Neural cell (in vitro differentiated cells): ENCODE results near the gene CST9. TPM values are rescaled to one million over a fixed set of nuclear protein-coding genes. Genes with fewer than 3 reads are reported as not detected.

Experiments
- H2AFZ ChIP-seq: fragments of 200-600, 300-800 bp; sonication (generic), shearing (Covaris generic); 2 replicates; pipeline ENCODE4 v1.6.0; 2014; ENCODE audit warnings: low read depth, mild to moderate bottlenecking, antibody characterized with exemption, low read length, moderate library complexity
- H3F3A ChIP-seq: fragments of 200-600 bp; shearing (Covaris generic); 2 replicates; pipeline ENCODE4 v1.6.1; 2016; ENCODE audit warnings: mild to moderate bottlenecking, moderate library complexity, mixed read lengths, antibody characterized with exemption, low read length; ENCODE audit not compliant: insufficient read depth, poor library complexity, severe bottlenecking
- H3K27ac ChIP-seq: fragments of 200-600, 300-800 bp; sonication (generic), shearing (Covaris generic); 2 replicates; pipeline ENCODE4 v1.5.1; 2014; ENCODE audit warnings: mild to moderate bottlenecking, low read length, moderate library complexity
- H3K27me3 ChIP-seq: fragments of 300-800, 200-600 bp; sonication (generic), shearing (Covaris generic); 2 replicates; pipeline ENCODE4 v1.6.0; 2014; ENCODE audit warnings: mild to moderate bottlenecking, low read depth, low read length, moderate library complexity; ENCODE audit not compliant: insufficient read depth
- H3K36me3 ChIP-seq: fragments of 300-800, 200-600 bp; sonication (generic), shearing (Covaris generic); 2 replicates; pipeline ENCODE4 v1.5.1; 2014; ENCODE audit warnings: mild to moderate bottlenecking, antibody characterized with exemption, low read length, moderate library complexity; ENCODE audit not compliant: insufficient read depth
- H3K4me2 ChIP-seq: fragments of 300-800, 200-600 bp; sonication (generic), shearing (Covaris generic); 2 replicates; pipeline ENCODE4 v1.6.0; 2014; ENCODE audit warnings: mild to moderate bottlenecking, low read length
- H3K4me3 ChIP-seq: fragments of 300-800, 200-600 bp; sonication (generic), shearing (Covaris generic); 2 replicates; pipeline ENCODE4 v1.5.1; 2014; ENCODE audit warnings: mild to moderate bottlenecking, low read length, moderate library complexity
- H3K79me2 ChIP-seq: fragments of 200-600 bp; shearing (Covaris generic); replicated peaks from 2 replicates; pipeline ENCODE4 v1.6.0; 2014; ENCODE audit warnings: mild to moderate bottlenecking, low read length, moderate library complexity; ENCODE audit not compliant: insufficient read depth
- H3K9ac ChIP-seq: fragments of 300-800, 200-600 bp; sonication (generic), shearing (Covaris generic); 2 replicates; pipeline ENCODE4 v1.6.1; 2016; ENCODE audit warnings: mild to moderate bottlenecking, low read length, mixed read lengths
- H3K9me2 ChIP-seq: fragments of 200-600 bp; shearing (Covaris generic); 2 replicates; pipeline ENCODE4 v1.6.1; 2016; ENCODE audit warnings: mild to moderate bottlenecking, low read length, mixed read lengths; ENCODE audit not compliant: insufficient read depth
- H3K9me3 ChIP-seq: fragments of 200-600, 300-800 bp; sonication (generic), shearing (Covaris generic); 2 replicates; pipeline ENCODE4 v1.6.1; 2016; ENCODE audit warnings: mild to moderate bottlenecking, mixed run types, low read length, moderate library complexity, mixed read lengths
- H4K20me1 ChIP-seq: fragments of 200-600 bp; shearing (Covaris generic); 2 replicates; pipeline ENCODE4 v1.6.1; 2016; ENCODE audit warnings: mild to moderate bottlenecking, mixed run types; ENCODE audit not compliant: insufficient read depth
- EP300 ChIP-seq: fragments of 450-650 bp; conservative IDR thresholded peaks from 2 replicates; pipeline ENCODE4 v1.6.1; 2014; ENCODE audit warnings: antibody characterized with exemption, mild to moderate bottlenecking, moderate library complexity; ENCODE audit not compliant: poor library complexity, severe bottlenecking
- EZH2 ChIP-seq: fragments of 200-600, 300-800 bp; shearing (Covaris generic), sonication (generic); IDR thresholded peaks from 2 replicates; pipeline ENCODE4 v1.6.1; 2014; ENCODE audit warnings: antibody characterized with exemption, low read length, borderline replicate concordance, mild to moderate bottlenecking; ENCODE audit not compliant: insufficient read depth, poor library complexity, severe bottlenecking
- MXI1 ChIP-seq: fragments of 450-650 bp; conservative IDR thresholded peaks from 2 replicates; pipeline ENCODE4 v1.6.1; 2014; ENCODE audit warnings: antibody characterized with exemption, mild to moderate bottlenecking; ENCODE audit not compliant: poor library complexity, severe bottlenecking
- POLR2AphosphoS5 ChIP-seq: IDR thresholded peaks from 2 replicates; pipeline ENCODE4 v1.6.1; 2012
- RAD21 ChIP-seq: fragments of 450-650 bp; conservative IDR thresholded peaks from 2 replicates; pipeline ENCODE4 v1.6.1; 2014; ENCODE audit warnings: antibody characterized with exemption, mild to moderate bottlenecking, moderate library complexity
- REST ChIP-seq: IDR thresholded peaks from 2 replicates; pipeline ENCODE4 v1.6.1; 2012; ENCODE audit warnings: borderline replicate concordance
- SMC3 ChIP-seq: fragments of 450-650 bp; conservative IDR thresholded peaks from 2 replicates; pipeline ENCODE4 v1.6.1; 2014; ENCODE audit warnings: antibody characterized with exemption, mild to moderate bottlenecking, moderate library complexity; ENCODE audit not compliant: poor library complexity
- TAF1 ChIP-seq: IDR thresholded peaks from 2 replicates; pipeline ENCODE4 v1.6.1; 2012; ENCODE audit warnings: low read depth
- polyA plus RNA-seq: library from polyadenylated mRNA; depleted of rRNA; stranded (reverse); fragments of >200 nt; gene quantifications from 2 replicates; pipeline ENCODE4 v1.2.3, GENCODE V29; 2014
- TF ChIP-seq, protein P1 (sequence below): fragments of 450-650 bp; IDR thresholded peaks from 2 replicates; pipeline ENCODE4 v1.5.1; 2014; ENCODE audit warnings: antibody characterized with exemption, mild to moderate bottlenecking, moderate library complexity; ENCODE audit not compliant: poor library complexity, severe bottlenecking

Gene CST9
- polyA plus RNA-seq, 1 donor from 2014 or later = not detected

- Histone ChIP-seq H3K4me3 (no peak overlapping the region), H3K4me2 (no peak overlapping the region), H3K79me2 (no peaks in the 10 kb centered on the region), H3K9me3 (no peaks in the 10 kb centered on the region), H3K9me2 (no peaks in the 10 kb centered on the region), H3K27me3 (no peaks in the 10 kb centered on the region), H4K20me1 (no peaks in the 10 kb centered on the region), H2AFZ (no peak overlapping the region), H3K36me3 (no peaks in the 10 kb centered on the region), H3F3A (no peaks in the 10 kb centered on the region), H3K27ac (no peak overlapping the region), H3K9ac (no peak overlapping the region)
- TF ChIP-seq EZH2 (no peak), EP300 (no peak), TAF1 (no peak), REST (no peak), MXI1 (no peak), SMC3 (no peak), POLR2AphosphoS5 (no peak), RAD21 (no peak)
- TF ChIP-seq, protein P1, sequence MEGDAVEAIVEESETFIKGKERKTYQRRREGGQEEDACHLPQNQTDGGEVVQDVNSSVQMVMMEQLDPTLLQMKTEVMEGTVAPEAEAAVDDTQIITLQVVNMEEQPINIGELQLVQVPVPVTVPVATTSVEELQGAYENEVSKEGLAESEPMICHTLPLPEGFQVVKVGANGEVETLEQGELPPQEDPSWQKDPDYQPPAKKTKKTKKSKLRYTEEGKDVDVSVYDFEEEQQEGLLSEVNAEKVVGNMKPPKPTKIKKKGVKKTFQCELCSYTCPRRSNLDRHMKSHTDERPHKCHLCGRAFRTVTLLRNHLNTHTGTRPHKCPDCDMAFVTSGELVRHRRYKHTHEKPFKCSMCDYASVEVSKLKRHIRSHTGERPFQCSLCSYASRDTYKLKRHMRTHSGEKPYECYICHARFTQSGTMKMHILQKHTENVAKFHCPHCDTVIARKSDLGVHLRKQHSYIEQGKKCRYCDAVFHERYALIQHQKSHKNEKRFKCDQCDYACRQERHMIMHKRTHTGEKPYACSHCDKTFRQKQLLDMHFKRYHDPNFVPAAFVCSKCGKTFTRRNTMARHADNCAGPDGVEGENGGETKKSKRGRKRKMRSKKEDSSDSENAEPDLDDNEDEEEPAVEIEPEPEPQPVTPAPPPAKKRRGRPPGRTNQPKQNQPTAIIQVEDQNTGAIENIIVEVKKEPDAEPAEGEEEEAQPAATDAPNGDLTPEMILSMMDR = no peak
Observed at GRCh38 chr20:23625236-23625964, 19.7 kb upstream of the CST9 start.

GRCh38 chr20:23624324-23624691 is 18.6 kb upstream of the CST9 start:
- no peak overlapping the region for H3K4me3 ChIP-seq
- H3K4me2 ChIP-seq = no peak overlapping the region
- no peak for TF ChIP-seq MXI1
- H3K9me2 ChIP-seq = no peaks in the 10 kb centered on the region
- no peaks in the 10 kb centered on the region for H3K36me3 ChIP-seq
- no peak overlapping the region for H2AFZ ChIP-seq
- no peaks in the 10 kb centered on the region for H3K79me2 ChIP-seq
- no peaks in the 10 kb centered on the region for H3K9me3 ChIP-seq
- H4K20me1 ChIP-seq = no peaks in the 10 kb centered on the region
- H3K9ac ChIP-seq = no peak overlapping the region
- H3F3A ChIP-seq = no peaks in the 10 kb centered on the region
- no peak overlapping the region for H3K27ac ChIP-seq
- H3K27me3 ChIP-seq = no peaks in the 10 kb centered on the region
